HL-60/S4 treated with phorbol 12-myristate 13-acetate at 8.2 ng/mL for 4 days and 3 days (cell line): ENCODE data around the gene TRRAP.

Experiments used
- in situ Hi-C: fragments of 300-500 bp; cut with MboI; formaldehyde crosslinking; loops from 2 replicates; pipeline ENCODE4 v1.15.0; 2022; ENCODE audit warnings: low sequenced_read_pairs

Gene TRRAP

GRCh38 chr7:98878365-98879197 is at the start of gene TRRAP:
TSS of gene TRRAP (plus strand) at chr7:98878532. CDS start at chr7:98881151, 2,619 bp downstream.
- in situ Hi-C loops, result no loop called here

GRCh38 chr7:98830972-98831548 is 47.3 kb upstream of the TRRAP start:
- in situ Hi-C loops, result loop anchor here (25.0 kb wide), 1 partner anchor 419 kb away; the partner anchor contains the start of gene BAIAP2L1

- in situ Hi-C loops, result loop anchor here (25.0 kb wide), 1 partner anchor 419 kb away; the partner anchor contains the start of gene BAIAP2L1
These were observed 46.6 kb upstream of the TRRAP start for GRCh38 chr7:98831641-98832221.

- in situ Hi-C loops, result loop anchor here (25.0 kb wide), 1 partner anchor 421 kb away; the partner anchor contains the start of gene BAIAP2L1
These were observed 45.3 kb upstream of the TRRAP start for GRCh38 chr7:98833022-98833421.

- in situ Hi-C loops, result loop anchor here (25.0 kb wide), 1 partner anchor 423 kb away; the partner anchor contains the start of gene BAIAP2L1
These were observed 43.4 kb upstream of the TRRAP start for GRCh38 chr7:98834949-98835348.

- in situ Hi-C loops, result loop anchor here (25.0 kb wide), 1 partner anchor 425 kb away; the partner anchor contains the start of gene BAIAP2L1
These were observed 41.3 kb upstream of the TRRAP start for GRCh38 chr7:98836811-98837629.

GRCh38 chr7:98837630-98837972 is 40.7 kb upstream of the TRRAP start:
- in situ Hi-C loops, result loop anchor here (25.0 kb wide), 1 partner anchor 425 kb away; the partner anchor contains the start of gene BAIAP2L1

GRCh38 chr7:98840096-98840495 is 38.2 kb upstream of the TRRAP start:
- in situ Hi-C loops, result loop anchor here (25.0 kb wide), 1 partner anchor 428 kb away; the partner anchor contains the start of gene BAIAP2L1

- in situ Hi-C loops, result loop anchor here (25.0 kb wide), 1 partner anchor 428 kb away; the partner anchor contains the start of gene BAIAP2L1
These were observed 37.6 kb upstream of the TRRAP start for GRCh38 chr7:98840722-98841121.

GRCh38 chr7:98841179-98841997 is 36.9 kb upstream of the TRRAP start:
- in situ Hi-C loops, result loop anchor here (25.0 kb wide), 1 partner anchor 429 kb away; the partner anchor contains the start of gene BAIAP2L1

- in situ Hi-C loops, result loop anchor here (25.0 kb wide), 1 partner anchor 430 kb away; the partner anchor contains the start of gene BAIAP2L1
These were observed 35.8 kb upstream of the TRRAP start for GRCh38 chr7:98842552-98842951.

- in situ Hi-C loops, result loop anchor here (25.0 kb wide), 1 partner anchor 437 kb away; the partner anchor contains the start of gene BAIAP2L1
These were observed 29.4 kb upstream of the TRRAP start for GRCh38 chr7:98848918-98849317.

- in situ Hi-C loops, result no loop called here
These were observed 25.5 kb upstream of the TRRAP start for GRCh38 chr7:98852826-98853225.

GRCh38 chr7:98855610-98856422 is 22.5 kb upstream of the TRRAP start:
- in situ Hi-C loops, result no loop called here

GRCh38 chr7:98860071-98860470 is 18.3 kb upstream of the TRRAP start:
- in situ Hi-C loops, result no loop called here

- in situ Hi-C loops, result no loop called here
These were observed 16.1 kb upstream of the TRRAP start for GRCh38 chr7:98862203-98862602.

GRCh38 chr7:98862716-98863420 is 15.5 kb upstream of the TRRAP start:
- in situ Hi-C loops, result no loop called here

GRCh38 chr7:98863601-98864000 is 14.7 kb upstream of the TRRAP start:
- in situ Hi-C loops, result no loop called here
